ENCODE measurements around the gene PHF21A. TPM values are rescaled to one million over a fixed set of nuclear protein-coding genes. Genes with fewer than 3 reads are reported as not detected.

PHF21A gene
- total RNA-seq, 4 donors from 2014 or later = 12.1 to 83.3 (median 29.3) TPM

- no peaks in the 10 kb centered on the region for H3K36me3 ChIP-seq
- intact Hi-C loops (cut with DNase I; ENCODE audit: low total_unique reads) = no loop called here
- no peak for DNase-seq
Observed at GRCh38 chr11:45947885-45948284, 173.4 kb downstream of the PHF21A start.

GRCh38 chr11:45945397-45945999 is 175.8 kb downstream of the PHF21A start:
- TF ChIP-seq POLR2A (IDR thresholded peaks at IDR 0.05) = no peak
- TF ChIP-seq CTCF (IDR thresholded peaks at IDR 0.05) = no peak
- DNase-seq = no peak
- no peak overlapping the region for H3K4me3 ChIP-seq
- no peaks in the 10 kb centered on the region for H3K4me1 ChIP-seq
- no peaks in the 10 kb centered on the region for H3K9me3 ChIP-seq
- no peaks in the 10 kb centered on the region for H3K36me3 ChIP-seq
- no peak overlapping the region for H3K27ac ChIP-seq
- H3K27me3 ChIP-seq = no peaks in the 10 kb centered on the region
- intact Hi-C loops (cut with DNase I; ENCODE audit: low total_unique reads) = no loop called here

More at GRCh38 chr11:45947885-45948284, 173.4 kb downstream of the PHF21A start:
- Histone ChIP-seq H3K9me3 (no peaks in the 10 kb centered on the region), H3K27ac (no peak overlapping the region), H3K4me1 (no peaks in the 10 kb centered on the region), H3K27me3 (no peaks in the 10 kb centered on the region), H3K4me3 (no peak overlapping the region)
- no peak for TF ChIP-seq POLR2A (IDR thresholded peaks at IDR 0.05)
- no peak for TF ChIP-seq CTCF (IDR thresholded peaks at IDR 0.05)

GRCh38 chr11:45942381-45942780 is 178.9 kb downstream of the PHF21A start:
- TF ChIP-seq POLR2A (IDR thresholded peaks at IDR 0.05) (no peak), CTCF (IDR thresholded peaks at IDR 0.05) (no peak)
- H3K27ac ChIP-seq = no peak overlapping the region
- no peak overlapping the region for H3K4me3 ChIP-seq
- H3K9me3 ChIP-seq = no peaks in the 10 kb centered on the region
- H3K36me3 ChIP-seq = no peaks in the 10 kb centered on the region
- no peak for DNase-seq
- intact Hi-C loops (cut with DNase I; ENCODE audit: low total_unique reads) = no loop called here
- no peaks in the 10 kb centered on the region for H3K27me3 ChIP-seq
- no peaks in the 10 kb centered on the region for H3K4me1 ChIP-seq

- no peaks in the 10 kb centered on the region for H3K4me1 ChIP-seq
- intact Hi-C loops (cut with DNase I; ENCODE audit: low total_unique reads) = no loop called here
- TF ChIP-seq CTCF (IDR thresholded peaks at IDR 0.05) (no peak), POLR2A (IDR thresholded peaks at IDR 0.05) (no peak)
- H3K27ac ChIP-seq = no peak overlapping the region
- H3K36me3 ChIP-seq = no peaks in the 10 kb centered on the region
- H3K4me3 ChIP-seq = no peak overlapping the region
- H3K9me3 ChIP-seq = no peaks in the 10 kb centered on the region
- DNase-seq = no peak
- H3K27me3 ChIP-seq = no peaks in the 10 kb centered on the region
Observed at GRCh38 chr11:45941285-45941684, 180.0 kb downstream of the PHF21A start.

GRCh38 chr11:45939836-45940235 is 181.4 kb downstream of the PHF21A start:
- Histone ChIP-seq H3K27me3 (no peaks in the 10 kb centered on the region), H3K36me3 (no peaks in the 10 kb centered on the region), H3K9me3 (no peaks in the 10 kb centered on the region), H3K27ac (no peak overlapping the region), H3K4me1 (no peaks in the 10 kb centered on the region), H3K4me3 (no peak overlapping the region)
- TF ChIP-seq CTCF (IDR thresholded peaks at IDR 0.05) = no peak
- no peak for TF ChIP-seq POLR2A (IDR thresholded peaks at IDR 0.05)
- intact Hi-C loops (cut with DNase I; ENCODE audit: low total_unique reads) = no loop called here
- no peak for DNase-seq

Measured in uterus (tissue), 4 donors.